IPS DF 4.7 (cell line): Measurements from ENCODE around the gene PNPT1.
A peak's percentile ranks its signal among the peaks of the same experiment; 100 is the strongest.

Experiments
- DNase-seq: peaks from one replicate; pipeline ENCODE4 v3.0.0-alpha.2; 2013; ENCODE audit warnings: low spot score; ENCODE audit errors: extremely low read depth

PNPT1 gene

DNA sequence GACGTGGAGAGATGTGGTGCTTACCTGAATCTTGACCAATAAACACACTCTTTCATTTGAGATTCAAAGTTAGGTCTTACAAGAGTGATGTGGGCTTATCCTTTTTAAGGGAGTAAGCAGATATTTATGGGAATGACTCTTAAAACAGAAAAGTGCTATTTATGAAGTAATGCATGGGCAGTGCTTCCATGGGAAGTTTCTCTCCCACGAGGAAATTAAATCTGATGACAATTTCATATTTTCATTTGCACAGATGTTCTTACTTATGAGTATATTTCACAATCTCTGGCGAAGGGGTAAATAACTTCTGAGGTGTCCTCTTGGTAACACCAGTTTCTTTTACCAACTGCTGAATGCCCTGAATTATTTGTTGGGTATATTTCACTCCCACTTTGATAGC, 21.0 kb downstream of the PNPT1 start:
- no peak for DNase-seq

DNA sequence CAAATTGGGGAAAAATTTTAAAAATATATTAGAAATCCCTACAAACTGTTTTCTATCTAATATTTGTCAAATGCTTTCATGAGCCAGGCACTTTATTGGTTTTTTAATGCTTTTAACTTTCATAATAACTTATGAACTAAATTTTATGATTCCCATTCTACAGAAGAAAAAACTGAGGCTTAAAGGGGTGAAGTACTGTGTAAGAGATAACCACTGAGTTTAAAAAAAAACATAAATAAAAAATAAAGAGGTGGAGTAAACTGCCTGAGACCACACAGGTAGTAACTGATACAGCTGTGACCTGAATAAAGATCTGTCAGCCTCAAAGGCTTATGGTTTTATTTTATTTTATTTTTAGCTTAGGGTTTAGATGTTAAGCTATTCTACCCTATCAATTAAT, 24.7 kb downstream of the PNPT1 start:
- no peak for DNase-seq

DNA sequence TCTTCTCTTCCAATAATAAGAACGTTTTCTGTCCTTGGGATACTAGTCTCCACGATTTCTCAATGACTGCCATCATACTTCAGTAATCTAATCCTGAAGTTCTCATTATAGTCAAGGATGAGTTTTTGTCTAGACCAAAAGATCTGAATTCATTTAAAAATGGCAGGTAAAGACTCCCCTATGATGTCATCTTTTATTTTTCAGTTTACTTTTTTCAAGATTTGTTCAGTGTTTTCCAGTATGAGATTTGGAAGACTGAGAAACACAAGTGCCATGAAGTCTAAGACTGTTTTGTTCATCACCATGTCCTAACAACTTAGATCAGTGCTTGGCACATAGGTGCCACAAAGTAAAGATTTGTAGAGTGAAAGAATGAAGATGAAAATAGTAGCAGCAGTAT, 40.4 kb downstream of the PNPT1 start:
- DNase-seq, result no peak

DNA sequence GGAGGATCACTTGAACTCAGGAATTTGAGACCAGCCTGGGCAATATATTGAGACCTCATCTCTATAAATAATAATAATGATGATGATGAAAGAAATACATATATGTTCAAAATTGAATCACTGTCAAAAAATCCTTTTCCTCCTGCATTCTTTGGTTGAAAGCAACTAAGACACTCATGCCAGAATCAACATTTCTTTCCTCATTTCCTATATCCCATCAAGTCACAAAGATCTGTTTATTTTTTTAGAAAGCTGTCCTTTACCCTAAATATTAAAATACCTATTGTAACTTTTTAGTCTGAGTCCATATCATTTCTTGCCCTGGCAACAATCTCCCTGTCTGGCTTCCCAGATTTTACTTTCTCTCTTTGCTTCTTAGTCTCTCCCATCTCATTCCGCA, 44.4 kb downstream of the PNPT1 start:
- no peak for DNase-seq

DNA sequence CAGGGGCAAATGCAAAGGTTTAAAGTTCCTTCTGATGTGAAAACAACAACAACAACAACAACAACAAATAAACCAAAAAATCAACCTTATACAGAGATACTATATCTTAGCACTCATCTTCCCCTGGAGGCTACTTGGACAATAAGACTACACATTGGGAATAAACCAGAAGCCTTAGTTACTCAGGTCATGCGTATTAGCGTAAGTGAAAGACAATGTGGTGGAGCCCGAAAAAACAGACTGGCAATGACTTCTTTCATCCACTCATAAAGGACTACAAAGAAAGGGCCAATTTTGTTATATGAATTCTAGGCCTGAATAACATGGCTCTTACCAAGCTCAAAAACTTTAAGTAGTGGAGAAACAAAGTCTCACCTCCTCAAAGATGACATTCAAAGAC, 56.8 kb downstream of the PNPT1 start:
- no peak for DNase-seq

DNA sequence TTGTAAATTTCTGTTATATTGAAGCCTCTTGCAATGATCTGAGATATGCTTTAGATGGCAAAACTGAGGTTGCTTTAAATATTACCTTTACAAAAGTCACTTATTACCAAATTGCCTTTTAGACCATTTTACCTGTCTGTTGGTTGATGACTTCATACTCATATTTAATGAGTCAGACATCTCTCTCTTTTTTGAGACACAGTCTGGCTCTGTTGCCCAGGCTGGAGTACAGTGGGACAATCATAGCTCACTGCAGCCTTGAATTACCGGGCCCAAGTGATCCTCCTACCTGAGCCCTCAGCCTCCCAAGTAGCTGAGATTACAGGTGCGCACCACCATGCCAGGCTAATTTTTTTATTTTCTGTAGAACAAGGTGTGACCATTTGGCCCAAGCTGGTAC, 64.7 kb downstream of the PNPT1 start:
- DNase-seq, result no peak

DNA sequence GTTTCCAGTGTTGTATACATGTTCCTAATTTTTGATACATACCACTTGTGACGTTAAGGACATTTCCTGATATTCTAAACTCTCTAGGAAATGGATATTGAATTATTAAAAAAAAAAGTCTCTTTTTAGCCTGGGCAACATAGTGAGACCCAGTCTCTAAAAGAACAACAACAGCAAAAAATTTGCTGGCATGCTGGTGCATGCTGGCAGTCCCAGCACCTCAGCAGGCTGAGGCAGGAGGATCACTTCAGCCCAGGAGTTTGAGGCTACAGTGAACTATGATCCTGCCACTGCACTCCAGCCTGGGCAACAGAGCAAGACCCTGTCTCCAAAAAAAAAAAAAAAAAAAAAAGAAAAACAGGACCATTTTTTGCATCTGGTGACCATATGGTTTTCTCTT, 65.7 kb downstream of the PNPT1 start:
- no peak for DNase-seq

DNA sequence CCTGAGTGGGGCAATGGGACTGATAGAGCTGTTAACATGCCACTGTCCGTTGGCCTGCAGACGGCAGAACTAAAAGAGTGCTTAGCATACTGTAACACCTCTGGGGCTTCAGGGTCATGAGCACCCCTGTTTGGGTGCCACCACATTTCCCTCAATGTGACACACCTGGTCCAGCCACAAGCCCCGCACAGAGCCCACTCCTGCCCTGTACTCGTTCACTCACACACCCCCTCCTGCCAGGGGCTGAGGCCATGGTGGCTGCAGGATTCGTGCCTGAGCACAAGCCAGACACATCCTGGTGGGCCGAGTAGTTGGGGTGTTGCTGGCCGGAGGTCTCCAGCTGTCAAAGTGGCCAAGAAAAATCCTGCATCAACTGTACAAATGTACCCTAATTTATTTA, 71.8 kb downstream of the PNPT1 start:
- no peak for DNase-seq

DNA sequence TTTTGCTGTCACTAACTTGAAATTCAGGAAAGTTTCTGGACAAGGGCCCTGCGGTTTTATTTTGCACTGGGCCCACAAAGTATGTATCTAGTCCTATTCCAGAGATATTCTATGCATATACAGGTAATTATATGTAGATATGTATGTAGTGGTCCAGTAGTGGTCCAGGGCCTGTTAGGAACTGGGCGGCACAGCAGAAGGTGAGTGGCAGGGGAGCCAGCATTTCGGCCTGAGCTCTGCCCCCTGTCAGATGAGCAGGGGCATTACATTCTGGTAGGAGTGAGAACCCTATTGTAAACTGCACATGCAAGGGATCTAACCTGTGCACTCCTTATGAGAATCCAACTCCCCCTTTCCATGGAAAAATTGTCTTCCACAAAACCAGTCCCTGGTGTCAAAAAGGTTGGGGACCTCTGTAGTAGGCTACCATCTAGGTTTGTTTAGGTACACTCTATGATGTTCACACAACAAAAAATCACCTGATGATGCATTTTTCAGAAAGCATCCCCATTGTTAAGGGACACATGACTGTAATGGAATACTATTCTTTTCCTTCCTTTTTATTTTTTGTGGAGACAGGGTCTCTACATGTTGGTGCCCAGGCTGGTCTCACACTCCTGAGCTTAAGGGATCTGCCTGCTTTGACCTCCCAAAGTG, 73.4 kb downstream of the PNPT1 start:
- DNase-seq, result no peak

DNA sequence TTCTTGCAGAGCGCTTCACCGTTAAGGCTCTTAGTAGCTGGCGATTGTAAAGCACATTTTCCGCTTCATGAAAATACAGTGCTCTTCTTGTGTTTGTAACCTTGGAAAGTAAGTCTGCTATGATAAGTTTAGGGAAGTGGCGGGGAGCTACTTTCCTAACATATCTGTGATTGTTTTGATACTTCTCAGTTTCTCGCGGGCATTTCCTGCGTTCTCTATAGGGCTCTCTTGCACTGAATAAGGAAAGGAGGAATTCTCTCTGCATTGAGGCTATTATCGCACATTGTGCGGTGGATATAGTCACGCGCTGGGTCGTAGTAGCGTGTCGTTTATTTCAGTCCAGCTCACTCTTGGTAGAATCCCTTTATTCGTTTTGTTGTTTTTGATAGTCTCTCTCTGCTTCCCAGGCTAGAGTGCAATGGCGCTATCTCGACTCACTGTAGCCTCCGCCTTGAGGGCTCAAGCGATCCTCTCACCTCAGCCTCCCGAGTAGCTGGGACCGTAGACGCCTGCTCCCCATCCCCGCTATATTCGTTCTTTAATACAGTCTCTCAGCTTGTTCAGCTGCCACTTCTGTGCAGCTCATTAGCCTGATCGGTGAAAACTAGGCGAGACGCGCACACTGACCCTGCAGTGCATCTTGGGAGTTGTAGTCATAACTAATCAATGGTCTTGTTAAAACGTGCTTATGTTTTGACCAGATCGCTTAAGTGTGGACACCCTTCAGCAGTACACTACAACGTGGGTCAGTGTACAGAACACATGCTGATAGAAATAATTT, 75.2 kb downstream of the PNPT1 start:
- DNase-seq, result no peak

DNA sequence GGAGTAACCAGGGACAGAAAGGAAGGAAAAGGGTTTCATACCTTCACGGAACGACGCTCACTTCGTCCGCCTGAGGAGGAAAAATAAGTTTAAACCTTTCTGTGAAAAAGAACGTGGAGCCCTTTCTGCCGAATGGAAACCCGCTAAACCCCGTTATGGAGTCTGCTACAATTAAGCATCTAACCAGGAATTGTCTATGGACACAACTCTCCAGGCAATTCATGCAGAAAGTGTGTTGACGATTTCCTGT, 75.7 kb downstream of the PNPT1 start:
- DNase-seq, result no peak

DNA sequence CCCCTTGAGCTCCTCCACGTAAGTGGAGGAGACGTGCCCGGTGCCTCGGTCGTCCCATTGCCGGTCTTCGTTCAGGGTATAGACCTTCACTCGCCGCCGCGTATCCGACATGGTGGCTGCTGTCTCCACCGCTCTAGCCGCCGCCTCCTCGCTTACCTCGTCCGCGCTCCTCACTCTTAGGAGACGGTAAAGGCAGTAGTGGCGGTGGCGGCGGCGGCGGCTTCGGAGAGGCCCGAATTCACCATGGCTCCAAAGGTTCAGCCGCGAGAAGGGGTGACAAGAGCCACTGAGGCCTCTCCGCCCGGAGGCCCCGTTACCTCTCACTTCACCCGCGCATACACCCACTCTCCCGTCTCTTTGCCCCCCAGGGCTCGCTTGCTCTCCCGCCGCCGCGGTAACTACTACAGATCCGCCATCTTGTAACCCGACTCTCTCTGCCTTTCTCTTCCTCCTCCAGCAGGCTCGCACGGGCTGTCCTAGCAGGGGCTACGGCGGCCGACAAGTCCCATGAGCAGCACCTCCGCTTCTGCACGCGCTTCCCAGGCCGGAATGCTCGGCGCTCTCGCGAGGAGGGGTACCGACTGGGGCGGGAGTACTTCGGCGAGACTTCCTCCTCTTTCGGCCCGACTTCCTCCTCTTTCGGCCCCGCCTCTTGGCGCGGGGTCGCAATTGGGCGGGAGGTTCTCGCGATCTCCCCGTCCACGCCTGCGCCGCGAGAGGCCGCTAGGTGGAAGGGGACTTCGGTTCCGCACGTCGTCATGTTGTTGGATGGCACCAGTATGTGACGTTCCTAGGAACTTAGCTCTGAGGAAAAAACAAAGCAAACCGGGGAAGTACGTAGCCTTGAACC, 76.2 kb downstream of the PNPT1 start, which contains the start of gene PPP4R3B:
TSS of gene PPP4R3B (minus strand) at position 448 of the 850 bp plus-strand sequence. CDS start at position 111, 337 bp downstream.
- DNase-seq, result peak; percentile 91

DNA sequence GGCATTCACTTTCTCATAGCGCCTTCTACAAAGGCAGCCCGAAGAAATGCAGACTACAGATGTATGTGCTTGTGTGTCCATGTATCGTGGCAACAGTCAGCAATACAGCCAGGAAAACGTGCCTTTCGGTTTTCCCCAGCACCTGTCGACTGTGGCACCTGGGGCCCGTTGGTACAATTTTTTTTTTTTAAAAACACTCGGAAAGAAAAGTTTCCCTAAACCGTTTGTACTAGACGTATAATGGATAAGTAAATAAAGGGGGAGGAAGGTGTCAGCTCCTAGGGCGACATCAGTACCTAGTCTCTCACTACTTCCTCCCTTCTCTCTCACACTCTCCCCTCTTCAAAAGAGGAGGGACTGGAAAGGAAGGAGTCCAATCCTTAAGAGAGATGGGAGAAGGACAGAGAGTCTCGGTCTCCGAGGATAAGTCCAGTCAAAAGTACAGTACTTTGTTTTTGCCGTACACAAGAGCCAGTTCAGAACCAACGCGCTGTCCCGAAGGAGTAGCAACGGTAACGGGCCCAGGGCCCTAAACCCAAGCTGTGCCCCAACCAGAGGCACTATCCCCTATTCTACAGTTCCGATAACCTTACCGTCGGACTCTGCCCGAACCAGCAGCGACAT, 77.0 kb downstream of the PNPT1 start:
- no peak for DNase-seq

DNA sequence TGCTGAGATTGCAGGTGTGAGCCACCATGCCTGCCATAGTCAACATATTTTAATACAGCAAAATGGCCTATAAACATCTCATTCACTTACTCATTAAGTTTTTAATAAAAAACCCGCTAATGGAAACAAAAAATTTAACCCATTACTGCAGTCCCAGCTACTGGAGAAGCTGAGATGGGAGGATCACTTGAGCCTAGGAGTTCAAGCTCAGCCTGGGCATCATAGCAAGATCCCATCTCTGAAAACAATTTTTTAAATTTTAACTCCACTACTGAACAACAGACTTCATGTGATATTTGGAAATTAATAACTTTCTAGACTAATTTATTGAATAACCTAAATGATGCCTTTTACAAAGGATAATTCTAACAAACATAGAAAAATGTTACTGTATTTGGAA, 81.6 kb downstream of the PNPT1 start:
- DNase-seq, result no peak

DNA sequence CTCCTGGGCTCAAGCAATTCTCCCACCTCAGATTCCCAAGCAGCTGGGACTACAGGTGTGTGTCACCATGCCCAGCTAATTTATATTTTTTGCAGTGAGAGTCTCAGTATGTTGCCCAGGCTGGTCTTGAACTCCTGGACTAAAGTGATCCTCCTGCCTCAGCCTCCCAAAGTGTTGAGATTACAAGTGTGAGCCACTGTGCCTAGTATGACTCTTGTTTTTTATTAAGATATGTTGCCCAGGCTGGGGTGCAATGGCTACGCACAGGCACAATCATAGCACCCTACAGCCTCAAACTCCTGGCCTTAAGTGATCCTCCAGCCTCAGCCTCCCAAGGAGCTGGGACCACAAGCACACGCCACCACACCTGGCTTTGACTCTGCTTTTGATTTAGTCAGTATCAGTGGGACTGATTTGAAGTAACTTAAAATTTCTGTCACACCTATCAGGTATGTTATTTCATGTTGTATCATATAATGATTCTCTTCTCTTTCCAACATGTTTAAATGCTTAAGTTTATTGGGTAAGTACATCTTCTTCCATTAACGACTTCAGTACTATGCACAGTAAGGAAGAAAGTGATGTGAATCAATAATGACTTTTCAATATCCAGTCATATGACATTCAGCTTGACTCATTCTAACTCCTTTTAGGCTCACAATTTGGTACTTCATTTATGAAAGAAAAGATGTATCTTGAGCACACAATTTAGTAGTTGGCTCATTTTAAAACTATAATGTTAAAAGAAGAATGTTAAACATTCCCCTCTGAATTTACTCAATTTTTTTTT, 82.5 kb downstream of the PNPT1 start:
- no peak for DNase-seq

DNA sequence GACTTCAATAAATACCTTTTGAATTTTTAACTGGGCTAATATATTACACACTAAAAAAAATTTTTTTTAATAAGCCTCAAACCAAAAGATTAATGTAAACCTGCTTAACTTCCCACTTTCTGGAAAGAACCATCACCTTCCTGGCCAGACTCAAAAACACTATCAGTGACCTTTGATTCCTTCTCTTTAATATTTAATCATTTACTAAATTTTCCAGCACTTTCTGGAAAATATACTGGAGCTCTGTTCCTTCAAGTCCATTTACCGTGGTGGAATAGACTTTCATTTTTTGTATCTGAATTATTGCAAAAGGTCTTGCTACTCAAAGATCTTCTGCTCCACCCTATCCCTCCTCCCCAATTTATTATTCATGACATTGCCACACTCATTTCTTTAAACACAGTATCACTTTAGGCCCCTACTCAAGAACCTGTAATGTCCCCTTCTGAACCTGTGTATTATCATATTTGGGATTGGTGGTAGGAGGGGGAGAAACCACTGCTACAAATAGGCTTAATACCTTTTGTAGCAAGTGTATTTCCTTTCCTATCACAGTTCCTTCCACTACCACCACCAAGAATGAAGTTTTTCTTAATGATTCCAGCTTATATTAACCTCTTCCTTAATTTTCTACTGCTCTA, 83.6 kb downstream of the PNPT1 start:
- no peak for DNase-seq

DNA sequence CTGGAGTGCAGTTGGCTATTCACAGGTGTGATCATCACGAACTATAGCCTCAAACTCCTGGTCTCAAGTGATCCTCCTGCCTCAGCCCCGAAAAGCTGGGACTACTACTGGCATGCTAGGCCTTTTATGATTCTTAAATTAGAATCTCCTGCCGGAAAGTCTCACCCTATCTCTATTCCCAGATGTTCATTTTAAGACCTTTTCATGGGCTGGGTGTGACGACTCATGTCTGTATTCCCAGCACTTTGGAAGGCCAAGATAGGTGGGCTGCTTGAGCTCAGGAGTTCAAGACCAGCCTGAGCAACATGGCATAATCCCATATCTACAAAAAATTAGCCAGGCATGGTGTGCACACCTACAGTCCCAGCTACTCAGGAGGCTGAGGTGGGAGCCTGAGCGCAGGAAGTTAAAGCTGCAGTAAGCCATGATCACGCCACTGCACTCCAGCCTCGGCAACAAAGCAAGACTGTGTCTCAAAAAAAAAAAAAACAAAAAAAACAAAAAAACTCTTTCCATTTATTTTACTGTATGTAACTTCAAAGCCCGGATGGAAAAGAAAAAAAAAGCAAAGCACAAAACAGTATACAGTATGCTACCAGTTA, 84.3 kb downstream of the PNPT1 start:
- no peak for DNase-seq

DNA sequence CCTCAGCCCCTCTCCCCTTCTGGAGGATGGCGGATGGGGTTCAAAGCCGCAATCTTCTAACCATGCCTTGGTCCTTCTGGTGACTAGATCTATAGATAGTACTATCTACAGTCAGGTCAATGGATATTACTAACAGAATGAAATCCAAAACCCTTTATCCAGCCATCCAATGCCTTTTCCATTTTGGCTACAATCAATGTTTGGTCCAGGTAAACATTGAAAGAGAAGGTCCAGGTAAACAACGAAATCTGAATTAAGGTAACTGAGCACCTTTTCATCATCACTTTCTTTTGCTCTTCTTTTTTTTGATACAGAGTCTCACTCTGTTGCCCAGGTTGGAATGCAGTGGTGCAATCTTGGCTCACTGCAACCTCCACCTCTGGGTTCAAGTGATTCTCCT, 85.9 kb downstream of the PNPT1 start:
- no peak for DNase-seq

DNA sequence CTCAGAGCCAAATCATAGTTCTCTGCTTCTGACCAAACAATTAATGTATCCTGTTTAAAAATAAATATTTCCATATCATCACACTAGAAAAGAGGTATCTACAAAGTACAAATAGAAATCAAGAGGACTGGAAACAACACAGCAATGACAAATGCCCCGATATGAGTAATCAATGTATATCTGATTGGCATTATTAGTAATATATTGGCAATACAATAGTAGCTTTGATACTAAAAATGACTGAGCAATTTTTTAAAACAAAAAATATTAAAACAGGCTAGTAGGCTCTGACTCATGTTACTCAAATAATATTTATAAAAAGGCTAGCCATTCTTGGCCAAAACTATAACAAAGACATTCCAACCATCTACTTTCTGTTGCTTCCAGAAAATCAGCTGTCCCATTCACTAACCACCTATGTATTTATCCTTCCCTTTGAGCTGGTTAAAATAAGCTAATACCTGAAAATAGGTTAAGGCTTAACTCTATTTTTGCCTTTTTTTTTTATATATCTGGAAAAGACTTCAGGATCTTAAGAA, 89.5 kb downstream of the PNPT1 start:
- DNase-seq, result no peak

DNA sequence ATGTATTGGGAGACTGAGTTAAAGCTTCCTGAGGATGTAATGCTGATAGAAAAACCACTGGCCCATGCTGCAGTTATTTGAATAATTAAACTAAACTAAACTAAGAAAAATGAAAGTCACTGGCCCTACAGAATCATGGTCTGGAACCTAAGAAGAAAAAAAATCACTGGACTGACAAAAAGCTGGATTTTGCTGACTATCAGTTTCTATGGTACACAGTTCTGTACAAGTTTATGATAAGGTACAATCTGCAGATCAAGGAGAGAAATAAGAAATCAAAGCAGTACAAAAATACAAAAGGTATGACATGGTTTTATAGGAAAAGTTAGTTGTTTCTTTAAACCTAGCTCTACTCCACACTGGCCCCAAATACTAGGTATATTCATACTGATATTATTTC, 91.8 kb downstream of the PNPT1 start:
- DNase-seq, result no peak
